HG03095 (cell line): ENCODE data around the gene TRA2B.

Experiments
- ATAC-seq: cut with Tn5 transposase; IDR thresholded peaks from one replicate; pipeline ENCODE4 v1.9.1; 2021; ENCODE audit warnings: moderate library complexity; ENCODE audit not compliant: unreplicated experiment

Gene TRA2B

GRCh38 chr3:185954366-185954723 is 16.5 kb upstream of the TRA2B start:
- no peak for ATAC-seq

- no peak for ATAC-seq
Measured at GRCh38 chr3:185950728-185951127, 12.9 kb upstream of the TRA2B start.

GRCh38 chr3:185949515-185949914 is 11.7 kb upstream of the TRA2B start:
- no peak for ATAC-seq

DNA sequence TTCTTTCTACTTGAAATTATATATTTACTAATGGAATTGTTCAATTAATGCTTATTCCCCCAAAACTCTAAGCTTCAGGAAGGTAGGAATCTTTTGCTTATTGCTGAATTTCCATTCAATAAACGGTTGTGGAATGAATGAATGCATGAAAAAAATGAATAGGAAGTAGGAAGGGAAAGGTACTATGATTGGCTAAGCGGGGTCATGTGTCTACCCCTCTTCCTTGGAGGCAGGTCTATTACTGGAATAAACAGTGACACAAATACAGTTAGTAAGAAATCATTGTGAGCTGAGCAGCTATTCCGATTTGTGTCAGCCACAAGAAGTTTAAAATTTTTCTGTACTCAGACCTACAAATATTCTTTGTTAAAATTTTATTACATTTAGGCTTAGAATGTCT is 10.5 kb upstream of the TRA2B start:
- ATAC-seq = no peak

DNA sequence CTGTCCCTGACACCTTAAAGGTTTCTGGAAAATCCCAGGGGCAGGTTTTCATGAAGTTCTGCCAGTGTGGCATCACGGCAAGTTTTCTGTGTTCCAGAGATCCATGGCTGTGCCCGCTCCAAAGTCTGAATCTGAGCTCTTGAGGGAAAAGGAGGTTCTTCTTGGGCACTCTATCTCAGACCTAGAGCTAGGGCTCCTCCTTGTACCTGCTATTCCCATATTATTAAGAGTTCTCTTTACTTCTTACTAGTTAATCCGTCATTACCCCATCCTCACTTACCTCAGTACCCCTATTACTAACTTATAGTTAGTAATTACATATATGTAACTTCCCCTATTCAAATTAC is 5.9 kb upstream of the TRA2B start:
- no peak for ATAC-seq

- ATAC-seq = peak; percentile 81
Measured at GRCh38 chr3:185942907-185943759, 5.3 kb upstream of the TRA2B start.

DNA sequence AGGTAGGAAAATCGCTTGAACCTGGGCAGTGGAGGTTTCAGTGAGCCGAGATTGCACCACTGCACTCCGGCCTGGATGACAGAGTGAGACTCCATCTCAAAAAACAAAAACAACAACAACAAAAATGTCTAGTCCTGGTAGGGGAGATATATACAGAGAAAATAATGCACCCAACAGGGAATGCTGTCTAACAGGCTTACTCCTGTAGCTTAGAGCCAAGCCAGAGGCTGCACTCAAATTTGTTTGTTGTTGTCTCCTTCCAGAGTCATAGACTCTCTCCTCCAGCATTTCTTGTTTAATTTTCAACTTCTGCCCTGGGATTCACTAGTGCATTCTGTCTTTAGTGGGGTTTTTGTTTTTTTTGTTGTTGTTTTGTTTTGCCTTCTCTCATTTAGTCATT is 4.6 kb upstream of the TRA2B start:
- no peak for ATAC-seq

- ATAC-seq = no peak
Measured at GRCh38 chr3:185940951-185941350, 3.1 kb upstream of the TRA2B start.

DNA sequence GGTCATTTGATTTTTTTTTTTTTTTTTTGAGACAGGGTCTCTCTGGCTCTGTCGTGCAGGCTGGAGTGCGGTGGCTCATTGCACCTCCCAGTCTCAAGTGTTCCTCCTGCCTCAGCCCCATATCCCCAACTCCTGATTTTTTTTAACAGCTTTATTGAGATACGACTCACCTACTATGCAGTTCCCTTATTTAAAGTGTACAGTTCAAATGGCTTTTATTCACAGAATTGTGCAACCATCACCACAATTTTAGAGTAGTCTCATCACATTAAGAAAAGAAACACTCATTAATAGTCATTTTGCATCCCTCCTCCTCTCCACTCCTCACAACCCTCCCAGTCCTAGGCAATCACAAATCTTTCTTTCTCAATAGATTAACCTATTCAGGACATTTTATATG is 1.9 kb upstream of the TRA2B start:
- no peak for ATAC-seq

- ATAC-seq = peak; percentile 37
Measured at GRCh38 chr3:185936814-185937688, 763 bp downstream of the TRA2B start.

DNA sequence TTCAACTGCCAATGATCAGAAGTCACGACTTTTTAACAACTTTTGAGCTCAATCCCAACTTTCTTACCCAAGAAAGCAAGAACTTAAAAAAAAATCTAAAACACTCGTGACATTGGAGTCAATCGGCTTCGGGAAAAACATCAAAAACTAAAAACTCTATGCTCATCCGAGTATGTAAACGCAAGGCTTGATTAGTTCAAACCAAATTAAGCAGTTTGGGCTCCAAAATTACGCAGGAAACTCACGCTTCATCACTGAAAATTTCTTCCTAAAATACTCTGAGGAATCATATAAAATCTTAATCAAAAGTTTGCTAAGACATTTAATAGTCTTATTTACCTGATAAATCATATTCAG is 1.6 kb downstream of the TRA2B start:
- no peak for ATAC-seq

GRCh38 chr3:185935465-185936272 is 2.1 kb downstream of the TRA2B start:
- ATAC-seq = no peak

DNA sequence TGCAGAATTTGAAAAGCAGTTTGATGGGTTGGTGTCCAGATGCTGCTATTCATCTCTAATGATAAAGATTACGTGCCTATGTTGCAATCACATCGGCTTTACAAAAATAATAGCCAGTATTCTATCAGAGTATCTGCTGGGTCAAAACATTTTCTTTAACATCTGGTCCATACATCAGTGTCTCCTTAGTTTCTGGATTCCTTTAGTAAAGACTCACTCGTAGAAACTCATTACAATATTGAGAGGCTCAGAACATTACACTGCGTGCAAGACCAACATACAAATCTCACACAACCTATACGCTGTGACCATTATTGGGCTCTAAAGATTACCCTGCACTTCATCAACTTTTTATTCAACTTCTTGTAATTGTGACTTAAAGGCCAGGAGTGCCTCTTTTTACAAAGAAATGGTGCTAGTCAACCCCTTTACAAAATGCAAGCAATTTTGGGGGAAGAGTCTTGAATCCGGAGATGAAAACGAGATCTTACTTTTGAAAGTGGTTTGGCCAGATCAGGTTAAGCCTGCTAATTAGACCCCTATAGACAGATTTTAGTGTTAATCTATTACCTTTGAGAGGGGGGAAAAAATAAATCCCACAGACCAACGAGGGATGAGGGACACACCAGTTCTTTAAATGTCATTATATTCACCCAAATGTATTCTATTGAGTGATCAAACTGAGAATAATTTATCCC is 2.9 kb downstream of the TRA2B start:
- no peak for ATAC-seq

DNA sequence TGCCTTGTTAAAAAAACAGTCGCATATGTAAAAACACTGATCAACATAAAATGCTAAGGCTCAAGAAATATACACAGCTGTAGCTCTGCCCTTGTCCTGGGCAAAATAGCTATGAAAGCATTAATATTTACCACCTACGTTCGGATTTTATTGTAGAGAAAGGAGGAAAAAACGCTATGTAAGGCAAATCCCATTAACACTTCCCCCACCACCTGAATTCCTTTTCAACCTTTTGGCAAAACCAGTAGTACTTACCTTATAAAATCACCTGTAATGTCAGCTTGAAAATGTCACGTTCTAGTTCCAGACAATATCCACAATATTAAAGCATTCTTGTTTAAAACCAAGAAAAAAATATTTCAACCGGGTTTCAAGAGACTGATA is 3.6 kb downstream of the TRA2B start:
- ATAC-seq = no peak

DNA sequence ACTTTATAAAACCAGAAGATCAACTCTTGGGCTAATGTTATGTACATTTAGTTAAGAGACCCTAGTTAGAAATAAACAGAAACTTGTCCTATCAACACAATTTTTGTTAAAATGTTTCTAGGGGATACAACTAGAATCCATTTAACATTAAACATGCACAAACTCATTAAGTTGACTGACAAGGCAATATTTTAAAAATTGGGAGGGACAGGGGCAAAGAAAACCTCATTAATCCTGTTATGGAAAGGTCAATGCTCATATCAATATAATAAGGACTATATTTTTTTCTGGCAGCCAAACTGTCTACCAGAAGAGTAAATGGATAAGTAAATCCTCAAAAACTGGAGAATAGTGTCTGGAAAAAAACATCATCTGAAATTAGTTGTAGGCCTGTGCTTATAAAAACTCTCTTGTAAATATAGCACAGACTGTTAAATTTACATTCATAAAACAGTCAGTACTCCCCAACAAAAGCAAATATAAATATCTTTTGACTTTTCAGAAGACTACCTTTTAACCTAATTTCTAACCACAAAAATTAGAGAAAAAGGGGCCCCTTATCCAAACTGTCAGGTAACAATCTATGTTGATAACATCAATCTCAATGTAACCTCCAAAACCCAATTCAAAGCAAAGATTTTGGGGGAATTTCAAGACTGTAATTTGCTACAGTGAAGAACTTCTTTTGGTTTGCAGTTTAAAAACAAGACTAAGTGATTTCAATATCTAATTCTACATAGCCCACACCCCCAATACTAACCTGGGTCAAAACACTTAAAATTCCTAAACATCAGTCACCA is 4.2 kb downstream of the TRA2B start:
- no peak for ATAC-seq

DNA sequence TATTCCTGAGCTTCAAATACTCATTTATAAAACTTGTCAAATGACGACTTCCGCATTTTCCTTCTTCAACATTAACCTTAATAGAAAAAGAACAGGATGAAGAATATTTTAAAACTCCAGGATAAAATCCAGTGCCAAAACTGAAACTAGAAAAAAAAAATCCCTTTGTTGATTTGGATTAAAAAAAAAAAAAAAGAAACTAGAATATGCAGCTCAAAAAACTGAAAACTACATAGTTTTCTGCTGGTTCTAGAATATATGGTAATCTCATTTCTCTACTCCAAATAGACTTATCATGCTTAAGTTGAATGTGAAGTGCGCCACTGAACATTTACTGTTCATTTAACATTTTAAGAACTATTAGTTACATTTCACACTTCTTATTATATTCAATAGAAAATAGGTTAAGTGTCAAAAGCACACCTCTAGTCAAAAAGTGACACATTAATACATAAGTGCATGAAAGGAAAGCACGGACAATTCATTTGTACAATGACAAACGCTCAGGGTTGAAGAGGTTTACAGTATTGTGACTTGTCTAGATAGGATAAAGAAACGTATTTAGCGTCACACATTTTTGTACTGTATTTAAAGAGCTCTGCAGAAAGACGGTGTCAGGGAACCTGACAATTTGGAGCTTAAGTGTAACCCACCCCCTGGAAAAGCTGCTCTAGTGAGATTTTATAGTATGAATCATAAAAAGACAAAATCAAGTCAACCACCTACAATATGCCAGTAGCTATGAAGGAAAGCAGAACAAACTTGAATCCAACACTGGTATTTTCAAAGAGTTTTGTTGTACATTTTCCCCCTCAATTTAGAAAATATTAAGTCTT is 5.8 kb downstream of the TRA2B start:
- no peak for ATAC-seq

- no peak for ATAC-seq
Measured at GRCh38 chr3:185930393-185931107, 7.3 kb downstream of the TRA2B start.
